Lung (tissue), 12 donors: Measurements from ENCODE around the gene CA12. TPM values are rescaled to one million over a fixed set of nuclear protein-coding genes. Genes with fewer than 3 reads are reported as not detected.

Source experiments
- ATAC-seq: fragments of 200-7000 bp; cut with Tn5 transposase; one replicate; pipeline ENCODE4 v1.9.1; 2020; ENCODE audit warnings: moderate number of reproducible peaks; ENCODE audit not compliant: insufficient read depth, low FRiP score
- DNase-seq, 3 donors: peaks; one replicate each; pipeline ENCODE4 v3.0.0-alpha.2; 2013 to 2017
- H3K27ac ChIP-seq, 2 donors: one replicate each; pipeline ENCODE4 v1.5.1; 2013; ENCODE audit warnings: mild to moderate bottlenecking in 2 of 2, moderate library complexity in 2 of 2, control low read depth in 1 of 2, inconsistent platforms in 1 of 2, low read depth in 1 of 2, low read length in 1 of 2
- H3K27me3 ChIP-seq, 3 donors: one replicate each; pipeline ENCODE4 v1.5.1; 2013; ENCODE audit warnings: low read length in 2 of 3; ENCODE audit not compliant: control insufficient read depth in 3 of 3, insufficient read depth in 3 of 3
- H3K36me3 ChIP-seq, 4 donors: one replicate each; pipeline ENCODE4 v1.5.1; 2013; ENCODE audit warnings: low read length in 4 of 4, mild to moderate bottlenecking in 1 of 4, moderate library complexity in 1 of 4; ENCODE audit not compliant: control insufficient read depth in 4 of 4, insufficient read depth in 4 of 4
- H3K4me1 ChIP-seq, 5 donors: one replicate each; pipeline ENCODE4 v1.5.1; 2013; ENCODE audit warnings: low read length in 5 of 5, mild to moderate bottlenecking in 2 of 5, moderate library complexity in 1 of 5; ENCODE audit not compliant: control insufficient read depth in 5 of 5, insufficient read depth in 5 of 5
- H3K4me3 ChIP-seq: one replicate; pipeline ENCODE4 v1.5.1; 2013; ENCODE audit warnings: mild to moderate bottlenecking, control low read depth, moderate library complexity
- H3K9ac ChIP-seq, 2 donors: one replicate each; pipeline ENCODE4 v1.5.1; 2013; ENCODE audit warnings: low read length in 2 of 2, control low read depth in 1 of 2; ENCODE audit not compliant: insufficient read depth in 1 of 2
- H3K9me3 ChIP-seq, 4 donors: one replicate each; pipeline ENCODE4 v1.5.1; 2013; ENCODE audit warnings: low read length in 3 of 4, mild to moderate bottlenecking in 1 of 4, moderate library complexity in 1 of 4; ENCODE audit not compliant: control insufficient read depth in 4 of 4, insufficient read depth in 3 of 4
- WGBS, 2 donors: extraction: QIAGEN DNeasy Blood & Tissue Kit; methylation state at CpG; one replicate each; pipeline ENCODE4 v1.1.7; 2013; 5-methylcytosine and 5-hydroxymethylcytosine counted together
- polyA plus RNA-seq, 2 donors: library from polyadenylated mRNA; stranded (reverse); fragments of 200-250 nt; gene quantifications; one replicate each; pipeline ENCODE4 v1.2.1, GENCODE V29; 2013
- total RNA-seq, 2 donors: library from RNA; depleted of rRNA in 1 of 2; stranded (reverse); fragments of >200 nt in 1 of 2; gene quantifications; one replicate each; pipeline ENCODE4 v1.2.1, GENCODE V29; 2014 to 2021
- TF ChIP-seq, protein P1 (sequence below): IDR thresholded peaks from 2 replicates; pipeline ENCODE4 v1.5.1; 2012; ENCODE audit warnings: mild to moderate bottlenecking; ENCODE audit errors: control extremely low read depth, extremely low read depth
- donor health status: control.
- donor health status: control.
- donor health status: Bipolar disorder and iron deficiency.
- donor health status: healthy.
- donor health status: DM: yes; HTN: yes; CAD: no.

CA12 gene
- total and polyA plus RNA-seq, 4 donors, result 2.2 to 46.8 (median 5.8) TPM

DNA sequence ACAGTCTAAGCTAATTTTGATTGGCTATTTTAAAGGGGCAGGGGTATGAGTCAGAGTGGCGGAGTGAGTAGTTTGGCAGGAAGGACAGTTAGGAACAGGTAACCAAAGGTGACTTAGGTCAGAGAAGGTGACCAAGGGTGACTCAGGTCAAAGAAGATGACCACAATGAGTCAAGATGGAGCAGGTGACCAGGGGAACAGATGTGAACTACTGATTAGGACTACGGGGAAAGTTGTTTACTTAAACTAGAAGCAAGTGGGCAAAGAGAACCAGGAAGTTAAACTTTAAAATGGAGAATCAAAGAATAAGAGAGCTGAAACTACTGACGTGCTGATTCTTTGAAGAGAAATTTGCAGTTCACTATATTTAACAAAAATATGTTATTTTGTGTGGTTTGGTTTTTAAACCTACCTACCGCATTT is 14.1 kb upstream of the CA12 start:
- ATAC-seq, result peak; percentile 24

DNA sequence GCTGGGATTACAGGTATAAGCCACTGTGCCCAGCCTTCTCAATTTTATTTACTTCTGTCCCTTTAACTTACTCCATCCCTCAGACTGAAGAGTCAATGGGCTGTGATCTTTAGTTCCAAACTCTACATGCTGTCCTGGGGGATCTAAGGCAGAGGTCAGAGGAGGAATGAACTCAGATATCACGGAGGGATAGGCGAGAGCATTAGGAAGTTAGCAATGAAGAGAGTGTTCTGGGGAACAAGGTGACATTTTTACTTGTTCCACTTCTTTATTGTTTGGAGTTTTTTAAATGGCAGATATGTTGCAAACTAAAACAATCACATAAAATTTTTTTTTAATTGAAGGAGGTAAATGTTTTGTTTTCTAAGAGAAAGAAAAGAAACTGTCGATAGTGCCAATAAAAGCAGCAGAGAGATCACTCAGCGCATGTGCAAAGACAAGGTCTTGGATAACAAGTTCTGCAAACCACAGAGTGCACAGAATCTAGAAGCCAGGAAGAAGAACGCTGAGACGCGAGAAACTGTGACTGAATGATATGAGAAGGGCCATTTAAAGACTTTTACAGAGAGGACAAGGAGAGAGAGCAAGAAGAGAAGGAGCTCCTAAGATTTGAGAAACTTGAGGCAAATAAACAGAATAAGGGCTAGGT is 10.8 kb upstream of the CA12 start:
- Histone ChIP-seq H3K4me1 (peaks cover 0 to 5% (median 0%) of the 10 kb centered on the region in 5 donors), H3K27me3 (peaks cover 0 to 2% (median 0%) of the 10 kb centered on the region in 3 donors), H3K9me3 (no peaks in the 10 kb centered on the region), H3K36me3 (no peaks in the 10 kb centered on the region), H3K9ac (no peak overlapping the region), H3K27ac (no peak overlapping the region), H3K4me3 (no peak overlapping the region)
- TF ChIP-seq, protein P1, sequence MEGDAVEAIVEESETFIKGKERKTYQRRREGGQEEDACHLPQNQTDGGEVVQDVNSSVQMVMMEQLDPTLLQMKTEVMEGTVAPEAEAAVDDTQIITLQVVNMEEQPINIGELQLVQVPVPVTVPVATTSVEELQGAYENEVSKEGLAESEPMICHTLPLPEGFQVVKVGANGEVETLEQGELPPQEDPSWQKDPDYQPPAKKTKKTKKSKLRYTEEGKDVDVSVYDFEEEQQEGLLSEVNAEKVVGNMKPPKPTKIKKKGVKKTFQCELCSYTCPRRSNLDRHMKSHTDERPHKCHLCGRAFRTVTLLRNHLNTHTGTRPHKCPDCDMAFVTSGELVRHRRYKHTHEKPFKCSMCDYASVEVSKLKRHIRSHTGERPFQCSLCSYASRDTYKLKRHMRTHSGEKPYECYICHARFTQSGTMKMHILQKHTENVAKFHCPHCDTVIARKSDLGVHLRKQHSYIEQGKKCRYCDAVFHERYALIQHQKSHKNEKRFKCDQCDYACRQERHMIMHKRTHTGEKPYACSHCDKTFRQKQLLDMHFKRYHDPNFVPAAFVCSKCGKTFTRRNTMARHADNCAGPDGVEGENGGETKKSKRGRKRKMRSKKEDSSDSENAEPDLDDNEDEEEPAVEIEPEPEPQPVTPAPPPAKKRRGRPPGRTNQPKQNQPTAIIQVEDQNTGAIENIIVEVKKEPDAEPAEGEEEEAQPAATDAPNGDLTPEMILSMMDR, result no peak
- WGBS, 2 donors, result 52% methylated on average over 7 of the region's 7 CpGs
- ATAC-seq (no peak), DNase-seq (no peak)

More for the DNA sequence above, 14.1 kb upstream of the CA12 start:
- H3K4me1 ChIP-seq, result no peaks in the 10 kb centered on the region
- TF ChIP-seq, protein P1, result no peak
- H3K27ac ChIP-seq, result no peak overlapping the region
- no peak for DNase-seq
- 56 to 63% methylated on average over 4 of the region's 4 CpGs for whole genome bisulfite sequencing, 2 donors
- H3K9me3 ChIP-seq, result no peaks in the 10 kb centered on the region
- no peak overlapping the region for H3K9ac ChIP-seq
- no peak overlapping the region for H3K4me3 ChIP-seq
- H3K36me3 ChIP-seq, result no peaks in the 10 kb centered on the region
- no peaks in the 10 kb centered on the region for H3K27me3 ChIP-seq

DNA sequence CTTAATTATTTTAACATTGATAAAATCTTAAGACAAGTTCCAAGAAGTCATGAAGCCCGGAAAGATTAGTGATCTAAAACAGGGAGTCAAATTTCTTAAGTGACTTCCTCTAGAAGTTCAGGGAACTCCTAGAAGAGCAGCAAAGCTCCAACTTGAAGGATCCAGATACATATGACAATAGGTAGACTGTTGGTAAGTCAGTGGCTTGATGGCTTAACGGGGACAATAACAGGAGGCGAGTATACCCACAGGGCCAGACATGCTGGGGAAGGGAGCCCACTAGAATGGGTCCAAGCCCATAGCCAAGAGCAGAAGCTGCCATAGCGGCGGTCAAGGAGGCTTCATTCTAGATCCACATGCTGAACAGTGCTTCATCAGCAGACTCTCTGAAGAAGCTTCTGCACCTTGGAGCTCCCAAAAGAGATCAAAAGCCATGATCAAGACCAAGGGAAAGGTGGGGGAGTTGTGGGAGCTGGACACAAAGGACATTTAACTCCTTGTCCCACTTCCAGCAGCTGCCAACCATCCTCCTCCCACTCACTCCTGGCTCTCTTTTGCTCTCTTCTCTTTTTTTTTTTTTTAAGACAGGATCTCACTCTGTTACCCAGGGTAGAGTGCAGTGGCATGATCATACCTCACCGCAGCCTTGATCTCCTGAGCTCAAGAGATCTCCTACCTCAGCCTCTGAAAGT is 10.2 kb upstream of the CA12 start:
- Histone ChIP-seq H3K9me3 (no peaks in the 10 kb centered on the region), H3K4me1 (peaks cover 0 to 5% (median 0%) of the 10 kb centered on the region in 5 donors), H3K36me3 (no peaks in the 10 kb centered on the region), H3K9ac (no peak overlapping the region), H3K27me3 (peaks cover 0 to 2% (median 0%) of the 10 kb centered on the region in 3 donors), H3K27ac (no peak overlapping the region), H3K4me3 (no peak overlapping the region)
- TF ChIP-seq, protein P1, result no peak
- 87 to 94% methylated on average over 6 of the region's 6 CpGs for WGBS, 2 donors
- DNase-seq, result no peak
- ATAC-seq, result no peak
